Measurements from ENCODE around the gene TLR3.

- TF ChIP-seq EZH2 (IDR thresholded peaks at IDR 0.05; ENCODE audit: insufficient read depth, poor library complexity, severe bottlenecking) (no peak), EZH2phosphoT487 (IDR thresholded peaks at IDR 0.05; ENCODE audit: insufficient read depth, low read depth) (no peak)
Measured at GRCh38 chr4:186088523-186088922, 19.6 kb downstream of the TLR3 start.

Data from GM23248 (cell line).